Muscle layer of colon (tissue), 2 donors: ENCODE results near the gene PPP1R37.
"Not testable (repeated sequence)": the region's sequence is repeated elsewhere in the genome, so short reads cannot be mapped to it uniquely, and the experiment has no call there.

ENCODE experiments used
- H3K27ac ChIP-seq: one replicate; pipeline ENCODE4 v1.7.0; 2013; ENCODE audit warnings: low read depth, mild to moderate bottlenecking, low read length, moderate library complexity
- H3K27me3 ChIP-seq, 2 donors: one replicate each; pipeline ENCODE4 v1.7.0; 2013; ENCODE audit warnings: low read length in 2 of 2, mild to moderate bottlenecking in 2 of 2; ENCODE audit not compliant: insufficient read depth in 2 of 2, control insufficient read depth in 1 of 2
- H3K36me3 ChIP-seq: one replicate; pipeline ENCODE4 v1.7.0; 2013; ENCODE audit warnings: mild to moderate bottlenecking, low read length; ENCODE audit not compliant: insufficient read depth
- H3K4me1 ChIP-seq: one replicate; pipeline ENCODE4 v1.7.0; 2013; ENCODE audit warnings: mild to moderate bottlenecking, low read length; ENCODE audit not compliant: insufficient read depth
- H3K4me3 ChIP-seq, 2 donors: one replicate each; pipeline ENCODE4 v1.7.0; 2013; ENCODE audit warnings: low read length in 2 of 2, low read depth in 1 of 2, mild to moderate bottlenecking in 1 of 2, moderate library complexity in 1 of 2
- H3K9ac ChIP-seq: one replicate; pipeline ENCODE4 v1.7.0; 2013; ENCODE audit warnings: low read length
- H3K9me3 ChIP-seq: one replicate; pipeline ENCODE4 v1.7.0; 2013; ENCODE audit warnings: mild to moderate bottlenecking, low read length
- donor health status: abdominal sarcoma.
- donor health status: Adenocarcinoma of cecum.

The PPP1R37 gene

DNA sequence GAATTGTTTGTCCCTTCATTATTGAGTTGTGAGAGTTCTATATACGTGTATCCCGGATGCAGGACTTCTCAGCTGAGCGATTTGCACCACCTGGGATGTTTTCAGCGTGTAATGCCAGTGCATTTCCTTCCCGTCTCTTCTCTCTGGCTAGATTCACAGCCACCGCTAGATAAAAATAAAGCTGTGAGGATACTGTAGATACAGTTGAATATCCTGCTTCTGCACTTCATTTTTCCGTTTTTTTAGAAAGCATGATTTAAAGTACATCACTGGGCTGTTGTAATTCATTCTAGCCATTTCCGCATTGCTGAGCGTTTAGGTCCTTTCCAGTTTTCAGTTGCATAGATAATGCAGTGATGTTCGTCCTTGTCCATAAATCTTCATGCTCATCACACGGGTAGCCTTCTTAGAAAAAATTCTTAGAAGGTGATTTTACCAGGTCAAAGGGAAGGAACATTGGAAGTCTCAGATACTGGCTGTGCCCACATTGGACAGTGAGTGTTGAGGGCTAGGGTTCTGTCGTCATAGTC, 14.7 kb downstream of the PPP1R37 start:
- Histone ChIP-seq H3K36me3 (no peaks in the 10 kb centered on the region), H3K27ac (no peak overlapping the region), H3K27me3 (no peaks in the 10 kb centered on the region), H3K9me3 (no peaks in the 10 kb centered on the region), H3K4me3 (no peak overlapping the region), H3K4me1 (peaks cover 4% of the 10 kb centered on the region), H3K9ac (no peak overlapping the region)

DNA sequence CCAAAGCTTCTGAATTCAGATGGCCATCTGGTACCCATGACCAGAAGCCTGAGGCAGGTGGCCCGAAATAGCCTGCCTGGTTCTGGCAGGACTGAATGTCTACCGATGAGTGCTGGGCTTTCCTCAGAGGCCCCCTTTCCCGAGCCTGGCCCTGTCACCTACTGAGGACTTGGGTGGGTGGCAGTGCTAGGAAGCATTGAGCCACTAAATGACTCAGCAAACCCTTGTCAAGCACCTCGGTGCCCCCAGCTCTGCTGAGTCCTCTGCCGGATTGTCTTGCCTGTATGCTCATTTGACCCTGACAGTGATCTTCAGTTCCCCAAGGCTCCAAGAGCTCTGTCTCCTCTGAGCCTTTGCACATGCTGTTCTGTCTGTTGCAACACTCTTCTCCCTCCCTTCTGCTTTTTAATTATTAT, 17.9 kb downstream of the PPP1R37 start:
- Histone ChIP-seq H3K27me3 (no peaks in the 10 kb centered on the region), H3K9ac (no peak overlapping the region), H3K4me3 (no peak overlapping the region), H3K27ac (no peak overlapping the region), H3K9me3 (no peaks in the 10 kb centered on the region), H3K4me1 (no peaks in the 10 kb centered on the region), H3K36me3 (no peaks in the 10 kb centered on the region)

DNA sequence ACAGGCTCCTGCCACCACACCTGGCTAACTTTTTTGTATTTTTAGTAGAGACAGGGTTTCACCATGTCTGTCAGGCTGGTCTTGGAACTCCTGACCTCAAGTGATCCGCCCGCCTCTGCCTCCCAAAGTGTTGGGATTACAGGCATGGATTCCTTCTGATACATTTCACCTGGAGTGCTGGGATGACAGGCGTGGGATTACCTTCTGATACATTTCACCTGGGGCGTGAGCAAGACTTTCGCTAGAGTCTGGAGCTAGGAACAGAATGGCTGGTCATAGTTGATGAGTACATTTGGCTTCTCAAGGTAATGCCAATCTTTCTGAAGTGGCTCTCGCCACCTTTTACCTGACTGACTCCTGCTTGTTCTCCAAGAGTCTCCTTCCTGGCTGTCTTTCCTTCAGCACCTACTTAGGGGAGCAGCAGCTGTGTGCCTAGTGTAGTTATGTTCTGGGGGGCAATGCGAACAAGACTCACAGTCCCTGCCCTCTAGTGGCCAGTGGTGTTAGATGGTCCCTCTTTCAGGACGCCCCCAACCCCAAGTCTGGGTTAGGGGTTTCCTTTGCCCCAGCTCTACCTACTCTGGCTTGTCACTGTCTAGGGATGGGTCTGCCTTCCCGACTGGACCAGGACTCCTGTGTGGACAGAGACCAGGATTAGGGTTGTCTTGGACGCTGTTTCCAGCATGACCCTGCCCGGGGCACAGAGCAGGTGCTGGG, 19.3 kb downstream of the PPP1R37 start:
- no peak overlapping the region for H3K27ac ChIP-seq
- H3K4me1 ChIP-seq = peaks cover 8% of the 10 kb centered on the region
- no peak overlapping the region for H3K9ac ChIP-seq
- no peaks in the 10 kb centered on the region for H3K36me3 ChIP-seq
- no peaks in the 10 kb centered on the region for H3K9me3 ChIP-seq
- no peaks in the 10 kb centered on the region for H3K27me3 ChIP-seq
- H3K4me3 ChIP-seq = no peak overlapping the region

DNA sequence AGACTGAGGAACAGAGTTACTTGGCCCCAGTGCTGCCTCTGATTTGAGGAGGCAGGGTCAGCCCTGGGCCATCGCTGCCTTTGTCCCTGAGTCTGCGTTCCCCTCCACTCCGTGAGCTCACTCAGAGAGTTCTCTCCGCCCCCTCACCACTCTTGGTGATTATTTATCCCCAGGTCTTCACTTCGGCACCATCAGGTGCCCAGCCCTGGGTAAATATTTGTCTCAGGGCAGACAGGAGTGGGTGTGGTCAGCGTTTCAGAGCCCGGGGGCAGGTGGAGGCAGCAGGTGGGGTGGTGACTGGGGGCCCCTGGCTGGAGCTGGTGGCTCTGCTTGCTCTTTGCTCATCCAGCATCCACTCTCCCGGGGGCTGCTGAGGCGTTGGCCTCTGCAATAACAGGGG, 20.6 kb downstream of the PPP1R37 start:
- Histone ChIP-seq H3K9ac (no peak overlapping the region), H3K4me1 (peaks cover 13% of the 10 kb centered on the region), H3K4me3 (no peak overlapping the region), H3K36me3 (no peaks in the 10 kb centered on the region), H3K9me3 (no peaks in the 10 kb centered on the region), H3K27me3 (no peaks in the 10 kb centered on the region), H3K27ac (no peak overlapping the region)

DNA sequence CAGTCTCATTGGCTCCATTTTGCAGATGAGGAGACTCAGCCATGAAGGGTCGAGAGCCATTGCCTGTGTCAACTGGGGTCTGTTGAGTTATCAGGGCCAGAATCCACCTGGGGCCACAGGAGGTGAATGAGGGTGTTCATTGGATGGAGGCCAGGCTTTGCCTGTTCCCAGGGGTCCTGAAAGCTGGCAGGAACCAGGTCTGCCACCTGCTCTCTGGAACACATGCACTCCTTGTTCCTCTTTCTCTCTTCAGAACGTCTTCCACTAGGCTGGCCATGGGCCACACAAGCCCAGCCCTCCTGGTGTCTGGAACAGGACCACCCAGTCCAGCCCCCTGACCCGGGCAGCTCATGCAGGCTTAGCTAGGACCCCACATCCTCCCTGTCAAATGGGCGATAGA, 21.1 kb downstream of the PPP1R37 start:
- no peak overlapping the region for H3K4me3 ChIP-seq
- no peaks in the 10 kb centered on the region for H3K27me3 ChIP-seq
- H3K36me3 ChIP-seq = no peaks in the 10 kb centered on the region
- peaks cover 13% of the 10 kb centered on the region for H3K4me1 ChIP-seq
- H3K9me3 ChIP-seq = no peaks in the 10 kb centered on the region
- H3K9ac ChIP-seq = no peak overlapping the region
- no peak overlapping the region for H3K27ac ChIP-seq

DNA sequence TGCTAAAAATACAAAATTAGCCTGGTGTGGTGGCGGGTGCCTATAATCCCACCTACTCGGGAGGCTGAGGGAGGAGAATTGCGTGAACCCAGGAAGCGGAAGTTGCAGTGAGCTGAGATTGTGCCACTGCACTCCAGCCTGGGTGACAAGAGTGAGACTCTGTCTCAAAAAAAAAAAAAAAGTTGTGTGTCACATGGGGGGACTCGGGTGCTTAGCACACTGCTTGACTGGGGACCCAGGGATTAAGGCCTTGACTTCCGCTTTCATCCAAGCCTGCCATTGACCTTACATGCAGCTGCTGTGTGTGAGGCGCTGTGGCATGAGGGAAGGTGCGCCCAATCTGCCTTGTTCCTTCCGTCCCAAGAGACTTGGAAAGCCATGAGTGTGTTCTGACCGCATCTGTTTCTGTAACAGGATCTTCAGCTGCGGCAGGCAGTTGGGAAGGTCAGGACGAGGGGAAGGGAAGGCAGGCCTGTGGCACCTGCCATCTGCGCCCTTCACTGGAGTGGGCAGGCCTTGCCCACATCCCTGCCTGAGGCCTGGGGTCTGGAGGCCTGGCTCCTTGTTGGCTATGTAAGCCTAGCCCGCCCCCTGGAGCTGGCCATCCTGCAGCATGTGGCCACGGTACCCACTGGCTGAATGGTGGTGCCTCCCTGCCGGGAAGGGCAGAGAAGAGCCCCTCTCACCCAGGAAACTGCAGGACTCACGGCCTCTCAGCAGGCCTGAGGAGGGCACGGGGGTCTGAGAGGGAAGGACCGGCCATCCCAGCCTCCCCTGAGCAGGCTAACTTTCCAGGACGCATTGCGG, 23.0 kb downstream of the PPP1R37 start:
- no peak overlapping the region for H3K9ac ChIP-seq
- no peak overlapping the region for H3K27ac ChIP-seq
- H3K36me3 ChIP-seq = no peaks in the 10 kb centered on the region
- H3K9me3 ChIP-seq = no peaks in the 10 kb centered on the region
- H3K27me3 ChIP-seq = no peaks in the 10 kb centered on the region
- H3K4me3 ChIP-seq = no peak overlapping the region
- H3K4me1 ChIP-seq = peaks cover 13% of the 10 kb centered on the region

DNA sequence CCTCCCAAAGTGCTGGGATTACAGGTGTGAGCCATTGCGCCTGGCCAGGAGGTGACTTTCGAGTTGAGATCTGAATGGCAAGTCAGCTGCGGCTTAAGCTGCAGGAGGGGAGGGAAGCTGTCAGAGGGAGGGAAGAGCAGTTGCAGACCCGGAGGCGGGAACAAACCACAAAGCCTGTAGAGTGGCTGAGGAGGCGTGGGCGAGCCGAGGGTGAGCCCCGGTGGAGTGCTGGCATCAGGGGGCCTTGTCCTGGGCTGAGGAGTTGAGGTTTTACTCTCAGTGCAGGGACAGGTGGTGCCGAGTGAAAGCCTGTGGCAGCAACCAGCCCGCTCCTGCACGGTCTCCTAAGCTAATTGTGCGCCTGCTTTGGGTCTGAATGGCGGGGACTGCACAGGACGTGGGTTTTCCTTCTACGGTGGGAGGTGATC, 24.2 kb downstream of the PPP1R37 start:
- Histone ChIP-seq H3K27ac (no peak overlapping the region), H3K4me1 (peaks cover 13% of the 10 kb centered on the region), H3K4me3 (no peak overlapping the region), H3K27me3 (no peaks in the 10 kb centered on the region), H3K9me3 (no peaks in the 10 kb centered on the region), H3K9ac (no peak overlapping the region), H3K36me3 (no peaks in the 10 kb centered on the region)

DNA sequence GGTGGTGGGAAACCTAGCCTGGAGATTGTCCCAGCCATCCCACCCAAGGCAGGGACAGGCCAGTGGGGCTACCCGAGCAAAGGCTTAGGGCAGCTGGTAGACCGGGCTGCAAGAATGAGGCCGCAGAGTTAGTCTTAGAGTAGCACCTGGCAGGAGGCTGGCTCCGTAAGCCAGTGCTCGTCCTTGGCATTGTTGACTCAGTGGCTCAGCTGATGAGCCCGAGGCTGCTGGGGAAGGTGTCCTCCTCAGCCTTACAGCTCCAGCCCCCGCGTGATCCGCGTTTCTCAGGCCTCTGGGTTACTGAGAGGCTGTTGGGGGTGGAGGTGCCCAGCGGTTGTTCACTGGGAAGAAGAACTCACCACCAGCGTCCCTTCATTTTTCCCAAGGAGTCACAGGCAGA, 24.7 kb downstream of the PPP1R37 start:
- H3K9ac ChIP-seq = no peak overlapping the region
- no peaks in the 10 kb centered on the region for H3K9me3 ChIP-seq
- H3K4me1 ChIP-seq = peaks cover 13% of the 10 kb centered on the region
- H3K36me3 ChIP-seq = no peaks in the 10 kb centered on the region
- no peaks in the 10 kb centered on the region for H3K27me3 ChIP-seq
- H3K27ac ChIP-seq = no peak overlapping the region
- no peak overlapping the region for H3K4me3 ChIP-seq

DNA sequence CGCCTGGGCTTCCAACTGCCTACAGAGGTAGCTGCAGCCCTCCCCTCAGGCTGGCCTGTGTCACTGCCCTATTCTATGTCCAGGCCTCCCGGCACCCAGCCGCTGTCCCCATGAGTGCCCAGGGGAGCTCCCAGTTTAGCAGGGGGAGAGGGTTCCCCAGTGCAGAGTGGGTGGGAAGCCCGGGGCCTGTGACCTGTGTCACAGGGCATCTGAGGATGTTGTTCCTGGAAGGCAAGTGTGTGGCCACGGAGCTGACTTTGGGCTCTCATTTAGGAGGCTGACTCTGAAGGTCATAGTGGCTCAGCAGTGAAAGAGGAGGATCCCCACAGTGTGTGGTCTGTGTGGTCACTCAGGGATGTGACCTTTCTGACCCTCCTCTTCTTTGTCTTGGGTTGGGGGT, 25.1 kb downstream of the PPP1R37 start:
- peaks cover 13% of the 10 kb centered on the region for H3K4me1 ChIP-seq
- H3K27ac ChIP-seq = no peak overlapping the region
- no peak overlapping the region for H3K9ac ChIP-seq
- no peaks in the 10 kb centered on the region for H3K9me3 ChIP-seq
- H3K4me3 ChIP-seq = no peak overlapping the region
- no peaks in the 10 kb centered on the region for H3K36me3 ChIP-seq
- H3K27me3 ChIP-seq = no peaks in the 10 kb centered on the region

DNA sequence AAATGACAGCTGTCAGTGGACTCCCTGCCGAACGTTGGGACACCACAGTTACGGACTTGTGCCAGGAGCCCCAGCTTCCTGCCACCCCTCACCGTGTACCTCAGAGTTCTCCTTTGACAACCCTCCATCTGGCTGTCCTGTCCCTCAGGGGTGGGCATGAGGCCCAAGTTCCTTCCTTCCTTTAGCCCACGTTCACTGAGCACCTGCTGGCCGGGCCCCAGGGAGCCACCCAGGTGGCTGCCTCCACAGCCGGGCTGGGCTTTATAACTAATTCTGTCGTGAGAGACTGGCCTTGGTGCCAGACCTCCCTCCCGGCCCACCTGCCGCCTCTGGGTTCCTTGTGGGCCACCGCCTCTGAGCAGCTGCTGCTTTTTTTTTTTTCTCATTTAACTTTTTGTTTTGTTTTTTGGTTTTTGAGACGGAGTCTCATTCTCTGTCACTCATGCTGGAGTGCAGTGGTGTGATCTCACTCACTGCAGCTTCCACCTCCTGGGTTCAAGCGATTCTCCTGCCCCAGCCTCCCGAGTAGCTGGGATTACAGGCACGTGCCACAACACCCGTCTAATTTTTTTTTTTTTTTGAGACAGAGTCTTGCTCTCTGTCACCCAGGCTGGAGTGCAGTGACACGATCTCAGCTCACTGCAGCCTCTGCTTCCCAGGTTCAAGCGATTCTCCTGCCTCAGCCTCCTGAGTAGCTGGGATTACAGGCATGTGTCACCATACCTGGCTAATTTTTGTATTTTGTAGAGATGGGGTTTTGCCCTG, 25.8 kb downstream of the PPP1R37 start:
- H3K27me3 ChIP-seq, H3K36me3 ChIP-seq, H3K4me3 ChIP-seq, H3K27ac ChIP-seq, H3K9me3 ChIP-seq, H3K9ac ChIP-seq: not testable (repeated sequence)
- H3K4me1 ChIP-seq = peaks cover 13% of the 10 kb centered on the region

DNA sequence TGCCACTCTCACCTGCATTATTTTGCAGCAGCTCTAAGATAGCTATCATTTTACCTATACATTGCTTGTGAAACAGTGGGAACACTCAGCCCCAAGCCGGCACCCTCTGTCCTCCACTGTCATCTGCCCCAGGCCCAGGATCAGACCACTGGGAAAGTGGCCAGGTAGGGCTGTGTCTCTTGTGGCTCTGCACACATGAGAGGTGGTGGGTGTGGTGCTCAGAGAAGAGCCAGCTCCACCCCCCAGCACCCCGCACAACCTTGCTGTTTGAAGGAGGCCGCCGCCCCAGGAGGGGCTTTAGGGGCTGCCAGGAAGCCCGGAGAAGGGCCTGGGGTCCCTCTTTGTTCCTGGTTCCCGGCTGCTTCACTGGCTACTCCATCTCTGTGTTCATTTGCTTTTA, 26.6 kb downstream of the PPP1R37 start:
- no peaks in the 10 kb centered on the region for H3K36me3 ChIP-seq
- H3K9me3 ChIP-seq = no peaks in the 10 kb centered on the region
- peaks cover 13% of the 10 kb centered on the region for H3K4me1 ChIP-seq
- no peak overlapping the region for H3K9ac ChIP-seq
- no peaks in the 10 kb centered on the region for H3K27me3 ChIP-seq
- H3K4me3 ChIP-seq = no peak overlapping the region
- no peak overlapping the region for H3K27ac ChIP-seq
